ENCODE results near the gene SV2C.

SV2C gene

DNA sequence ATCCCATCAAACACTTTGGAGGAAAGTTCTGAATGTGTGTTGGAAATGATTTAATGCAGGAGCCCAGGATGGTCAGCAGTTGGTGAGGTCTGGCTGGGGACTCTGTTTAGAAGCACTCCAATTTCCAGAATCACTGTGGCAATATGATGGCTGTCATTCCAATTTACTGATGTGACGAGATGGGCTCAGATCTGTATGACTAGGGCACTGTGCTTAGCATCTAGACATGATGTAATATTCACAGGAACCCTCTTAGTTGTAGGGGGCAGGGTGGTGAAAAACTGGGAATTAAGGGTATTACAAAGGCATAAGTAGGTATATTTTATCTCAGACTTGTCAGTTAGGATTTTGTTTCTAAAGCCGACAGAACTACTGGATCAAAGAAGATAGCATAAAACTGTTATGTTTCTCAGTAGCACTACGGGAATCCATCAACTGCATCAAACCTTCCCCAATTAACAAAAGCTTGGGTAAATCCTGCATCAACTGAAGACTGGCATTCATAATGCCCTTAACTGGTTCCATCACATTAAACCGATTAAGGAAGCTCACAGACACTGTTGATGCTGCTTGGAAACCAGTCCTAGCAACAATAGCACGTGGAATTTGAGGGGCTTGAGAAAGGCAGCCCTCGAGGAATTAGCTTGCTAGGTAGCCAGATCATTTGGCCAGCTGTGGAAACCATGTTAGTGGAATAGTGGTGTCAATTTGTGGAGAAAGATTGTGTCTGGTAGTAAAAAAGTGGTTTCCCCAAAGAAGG lies 86.1 kb downstream of the SV2C start:
- no peak overlapping the region for H3K9ac ChIP-seq (ENCODE audit: low read length)
- no peak for TF ChIP-seq EZH2 (optimal IDR thresholded peaks at IDR 0.05; ENCODE audit: low read depth, low read length)
- TF ChIP-seq, protein P1, sequence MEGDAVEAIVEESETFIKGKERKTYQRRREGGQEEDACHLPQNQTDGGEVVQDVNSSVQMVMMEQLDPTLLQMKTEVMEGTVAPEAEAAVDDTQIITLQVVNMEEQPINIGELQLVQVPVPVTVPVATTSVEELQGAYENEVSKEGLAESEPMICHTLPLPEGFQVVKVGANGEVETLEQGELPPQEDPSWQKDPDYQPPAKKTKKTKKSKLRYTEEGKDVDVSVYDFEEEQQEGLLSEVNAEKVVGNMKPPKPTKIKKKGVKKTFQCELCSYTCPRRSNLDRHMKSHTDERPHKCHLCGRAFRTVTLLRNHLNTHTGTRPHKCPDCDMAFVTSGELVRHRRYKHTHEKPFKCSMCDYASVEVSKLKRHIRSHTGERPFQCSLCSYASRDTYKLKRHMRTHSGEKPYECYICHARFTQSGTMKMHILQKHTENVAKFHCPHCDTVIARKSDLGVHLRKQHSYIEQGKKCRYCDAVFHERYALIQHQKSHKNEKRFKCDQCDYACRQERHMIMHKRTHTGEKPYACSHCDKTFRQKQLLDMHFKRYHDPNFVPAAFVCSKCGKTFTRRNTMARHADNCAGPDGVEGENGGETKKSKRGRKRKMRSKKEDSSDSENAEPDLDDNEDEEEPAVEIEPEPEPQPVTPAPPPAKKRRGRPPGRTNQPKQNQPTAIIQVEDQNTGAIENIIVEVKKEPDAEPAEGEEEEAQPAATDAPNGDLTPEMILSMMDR (IDR thresholded peaks at IDR 0.05; ENCODE audit: low read length): no peak
- no peak for TF ChIP-seq EZH2phosphoT487 (IDR thresholded peaks at IDR 0.05; ENCODE audit: low read length)
- no peaks in the 10 kb centered on the region for H4K20me1 ChIP-seq (ENCODE audit: insufficient read depth, low read length)
- no peaks in the 10 kb centered on the region for H3K36me3 ChIP-seq (replicated peaks; ENCODE audit: insufficient read depth, low read length)
- no peaks in the 10 kb centered on the region for H3K27me3 ChIP-seq (replicated peaks; ENCODE audit: insufficient read depth, low read length)
- H3K4me1 ChIP-seq (ENCODE audit: low read length): no peaks in the 10 kb centered on the region
- no peaks in the 10 kb centered on the region for H3K79me2 ChIP-seq (ENCODE audit: low read length)
- no peaks in the 10 kb centered on the region for H3K9me3 ChIP-seq (replicated peaks; ENCODE audit: insufficient read depth, low read length)
- DNase-seq: no peak
- H3K27ac ChIP-seq (ENCODE audit: low read length): no peak overlapping the region
- H3K4me2 ChIP-seq (ENCODE audit: low read depth, low read length): no peak overlapping the region
- H2AFZ ChIP-seq (ENCODE audit: low read length): no peak overlapping the region
- H3F3A ChIP-seq (ENCODE audit: insufficient read depth, low read length): no peaks in the 10 kb centered on the region
- no peak overlapping the region for H3K4me3 ChIP-seq (ENCODE audit: low read length)
- no peaks in the 10 kb centered on the region for H3K9me2 ChIP-seq (replicated peaks; ENCODE audit: insufficient read depth, low read length)

DNA sequence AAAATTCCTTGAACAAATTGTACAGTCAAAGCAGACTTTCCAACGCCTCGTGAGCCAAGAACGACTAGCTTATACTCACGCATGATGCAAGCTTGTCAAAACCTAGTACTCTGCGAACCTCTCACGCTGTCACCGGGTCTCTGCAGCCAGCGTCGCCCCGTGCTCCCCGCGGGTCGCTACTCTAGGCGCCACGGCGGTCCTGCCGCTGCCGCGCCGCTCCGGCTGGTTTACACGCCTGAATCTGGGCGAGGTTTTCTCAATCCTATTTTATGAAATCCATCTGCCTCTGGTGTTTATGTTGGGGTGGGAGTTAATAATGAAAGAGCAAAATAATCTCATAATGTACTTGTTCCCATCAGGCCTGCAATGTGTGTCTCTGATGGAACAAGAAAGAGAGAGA lies 90.9 kb downstream of the SV2C start:
- Histone ChIP-seq H3K4me3 (ENCODE audit: low read length) (no peak overlapping the region), H3K9me2 (replicated peaks; ENCODE audit: insufficient read depth, low read length) (no peaks in the 10 kb centered on the region), H2AFZ (ENCODE audit: low read length) (no peak overlapping the region), H3K79me2 (ENCODE audit: low read length) (no peaks in the 10 kb centered on the region), H3K36me3 (replicated peaks; ENCODE audit: insufficient read depth, low read length) (no peaks in the 10 kb centered on the region), H3F3A (ENCODE audit: insufficient read depth, low read length) (peaks cover 12% of the 10 kb centered on the region; the same call in 1 of the 2 replicates), H4K20me1 (ENCODE audit: insufficient read depth, low read length) (no peaks in the 10 kb centered on the region), H3K4me1 (ENCODE audit: low read length) (peaks cover 12% of the 10 kb centered on the region), H3K27me3 (replicated peaks; ENCODE audit: insufficient read depth, low read length) (no peaks in the 10 kb centered on the region), H3K9me3 (replicated peaks; ENCODE audit: insufficient read depth, low read length) (no peaks in the 10 kb centered on the region), H3K27ac (ENCODE audit: low read length) (no peak overlapping the region), H3K4me2 (ENCODE audit: low read depth, low read length) (no peak overlapping the region), H3K9ac (ENCODE audit: low read length) (no peak overlapping the region)
- no peak for DNase-seq
- TF ChIP-seq, protein P1 (IDR thresholded peaks at IDR 0.05; ENCODE audit: low read length): no peak

DNA sequence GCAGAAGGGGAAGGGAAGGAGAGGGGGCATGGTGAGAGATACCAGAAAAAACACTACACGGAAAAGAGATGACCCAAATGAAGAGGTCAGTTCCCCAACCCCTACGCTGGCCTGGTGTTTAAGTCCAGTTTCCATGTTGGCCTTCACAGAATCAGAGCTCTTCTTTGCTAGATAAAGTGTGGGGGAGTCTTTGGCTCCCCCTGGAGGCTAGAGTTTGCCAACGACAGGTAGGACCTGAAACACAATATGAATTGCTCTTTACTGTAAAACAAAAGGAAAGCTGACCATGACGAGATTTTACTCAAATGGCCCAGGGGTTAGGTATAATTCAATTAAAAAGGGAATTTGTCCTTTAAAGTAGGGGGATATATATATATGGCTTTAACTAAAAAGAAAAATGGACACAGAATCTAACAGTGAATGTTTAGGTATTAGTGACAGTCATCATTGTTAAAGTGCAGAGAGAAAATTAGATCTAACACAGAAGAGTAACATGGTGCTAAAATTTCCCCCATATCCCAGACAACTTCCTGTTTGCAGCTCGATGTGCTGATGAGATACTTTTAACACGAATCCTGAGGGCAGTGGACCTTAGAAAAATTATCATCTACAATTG lies 92.0 kb downstream of the SV2C start:
- Histone ChIP-seq H3K9ac (ENCODE audit: low read length) (peak overlapping the region; percentile 14; the same call in 1 of the 2 replicates), H3K36me3 (replicated peaks; ENCODE audit: insufficient read depth, low read length) (no peaks in the 10 kb centered on the region)

More for the DNA sequence above, 92.0 kb downstream of the SV2C start:
- Histone ChIP-seq H3K79me2 (ENCODE audit: low read length) (no peaks in the 10 kb centered on the region), H3K27me3 (replicated peaks; ENCODE audit: insufficient read depth, low read length) (no peaks in the 10 kb centered on the region), H3K4me3 (ENCODE audit: low read length) (peak overlapping the region; percentile 34; the same call in 1 of the 2 replicates), H4K20me1 (ENCODE audit: insufficient read depth, low read length) (no peaks in the 10 kb centered on the region), H3K27ac (ENCODE audit: low read length) (peak overlapping the region; percentile 36; the same call in 1 of the 2 replicates), H3K9me3 (replicated peaks; ENCODE audit: insufficient read depth, low read length) (no peaks in the 10 kb centered on the region), H3K9me2 (replicated peaks; ENCODE audit: insufficient read depth, low read length) (no peaks in the 10 kb centered on the region), H3K4me1 (ENCODE audit: low read length) (peaks cover 12% of the 10 kb centered on the region), H3F3A (ENCODE audit: insufficient read depth, low read length) (peaks cover 12% of the 10 kb centered on the region; the same call in 1 of the 2 replicates), H2AFZ (ENCODE audit: low read length) (no peak overlapping the region), H3K4me2 (ENCODE audit: low read depth, low read length) (peak overlapping the region; percentile 52)
- TF ChIP-seq, protein P1 (IDR thresholded peaks at IDR 0.05; ENCODE audit: low read length): peak; percentile 88
- no peak for TF ChIP-seq EZH2phosphoT487 (IDR thresholded peaks at IDR 0.05; ENCODE audit: low read length)
- peak; percentile 76 for DNase-seq
